Measurements from ENCODE around the gene XPNPEP1. TPM values are rescaled to one million over a fixed set of nuclear protein-coding genes. Genes with fewer than 3 reads are reported as not detected.

Gene XPNPEP1
- total RNA-seq, 1 donor from 2014 or later: 35.7 TPM

DNA sequence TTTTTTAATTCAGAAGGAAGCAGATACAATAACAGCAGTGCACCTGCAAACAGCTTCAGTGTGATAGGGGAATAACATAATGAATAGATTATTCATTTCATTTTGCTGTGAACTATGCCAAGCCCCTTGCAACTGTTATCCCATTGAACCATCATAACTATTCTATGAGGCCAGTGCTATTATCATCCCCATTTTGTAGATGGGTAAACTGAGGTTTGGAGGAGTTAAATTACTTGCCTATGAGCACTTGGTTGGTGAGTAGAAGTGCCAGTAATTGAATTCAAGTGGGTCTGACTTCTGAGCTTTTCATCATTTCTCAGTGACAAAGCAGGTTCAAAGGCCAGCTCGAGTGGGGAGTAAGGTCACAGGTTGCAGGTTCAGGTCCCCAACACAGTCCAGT is 16.8 kb upstream of the XPNPEP1 start:
- TF ChIP-seq, protein P1, sequence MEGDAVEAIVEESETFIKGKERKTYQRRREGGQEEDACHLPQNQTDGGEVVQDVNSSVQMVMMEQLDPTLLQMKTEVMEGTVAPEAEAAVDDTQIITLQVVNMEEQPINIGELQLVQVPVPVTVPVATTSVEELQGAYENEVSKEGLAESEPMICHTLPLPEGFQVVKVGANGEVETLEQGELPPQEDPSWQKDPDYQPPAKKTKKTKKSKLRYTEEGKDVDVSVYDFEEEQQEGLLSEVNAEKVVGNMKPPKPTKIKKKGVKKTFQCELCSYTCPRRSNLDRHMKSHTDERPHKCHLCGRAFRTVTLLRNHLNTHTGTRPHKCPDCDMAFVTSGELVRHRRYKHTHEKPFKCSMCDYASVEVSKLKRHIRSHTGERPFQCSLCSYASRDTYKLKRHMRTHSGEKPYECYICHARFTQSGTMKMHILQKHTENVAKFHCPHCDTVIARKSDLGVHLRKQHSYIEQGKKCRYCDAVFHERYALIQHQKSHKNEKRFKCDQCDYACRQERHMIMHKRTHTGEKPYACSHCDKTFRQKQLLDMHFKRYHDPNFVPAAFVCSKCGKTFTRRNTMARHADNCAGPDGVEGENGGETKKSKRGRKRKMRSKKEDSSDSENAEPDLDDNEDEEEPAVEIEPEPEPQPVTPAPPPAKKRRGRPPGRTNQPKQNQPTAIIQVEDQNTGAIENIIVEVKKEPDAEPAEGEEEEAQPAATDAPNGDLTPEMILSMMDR (IDR thresholded peaks at IDR 0.05; ENCODE audit: borderline replicate concordance): no peak
- DNase-seq: no peak
- no peak overlapping the region for H3K27ac ChIP-seq (replicated peaks)
- H3K4me1 ChIP-seq: peaks cover 10% of the 10 kb centered on the region
- intact Hi-C loops (cut with micrococcal nuclease): no loop called here
- no peaks in the 10 kb centered on the region for H3K27me3 ChIP-seq (ENCODE audit: low read depth)
- H3K4me3 ChIP-seq: no peak overlapping the region
- no peaks in the 10 kb centered on the region for H3K36me3 ChIP-seq
- no peaks in the 10 kb centered on the region for H3K9me3 ChIP-seq (replicated peaks)

DNA sequence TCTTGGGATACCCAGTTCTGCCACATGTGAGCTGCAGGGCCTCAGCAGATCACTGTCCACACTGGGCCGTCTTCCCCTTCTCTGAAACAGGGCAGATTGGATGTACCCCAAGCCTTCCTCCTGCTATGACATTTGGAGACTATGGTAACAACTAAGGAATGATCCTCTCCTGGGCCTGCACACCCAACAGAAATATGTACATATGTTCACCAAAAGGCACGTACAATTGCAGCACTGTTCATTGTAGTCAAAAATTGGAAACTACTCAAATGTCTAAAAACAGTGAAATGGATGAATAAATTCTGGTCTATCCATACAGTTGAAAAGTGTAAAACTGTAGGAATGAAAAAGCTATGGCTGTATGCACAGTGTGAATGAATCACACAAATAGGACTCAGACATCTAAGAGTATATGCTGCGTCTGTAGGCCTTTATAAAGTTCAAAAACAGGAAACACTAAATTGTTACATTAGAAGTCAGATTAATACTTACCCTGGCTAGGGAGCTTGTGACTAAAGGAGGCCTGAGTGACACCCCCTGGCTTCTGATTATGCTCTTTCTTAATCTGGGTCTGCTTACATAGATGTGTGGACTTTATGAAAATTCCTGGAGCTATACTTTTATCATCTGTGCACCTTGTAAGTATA is 16.1 kb upstream of the XPNPEP1 start:
- Histone ChIP-seq H3K27me3 (ENCODE audit: low read depth) (no peaks in the 10 kb centered on the region), H3K4me1 (peaks cover 16% of the 10 kb centered on the region), H3K27ac (replicated peaks) (no peak overlapping the region), H3K9me3 (replicated peaks) (no peaks in the 10 kb centered on the region), H3K36me3 (no peaks in the 10 kb centered on the region), H3K4me3 (no peak overlapping the region)
- intact Hi-C loops (cut with micrococcal nuclease): no loop called here
- no peak for DNase-seq
- TF ChIP-seq, protein P1 (IDR thresholded peaks at IDR 0.05; ENCODE audit: borderline replicate concordance): no peak

DNA sequence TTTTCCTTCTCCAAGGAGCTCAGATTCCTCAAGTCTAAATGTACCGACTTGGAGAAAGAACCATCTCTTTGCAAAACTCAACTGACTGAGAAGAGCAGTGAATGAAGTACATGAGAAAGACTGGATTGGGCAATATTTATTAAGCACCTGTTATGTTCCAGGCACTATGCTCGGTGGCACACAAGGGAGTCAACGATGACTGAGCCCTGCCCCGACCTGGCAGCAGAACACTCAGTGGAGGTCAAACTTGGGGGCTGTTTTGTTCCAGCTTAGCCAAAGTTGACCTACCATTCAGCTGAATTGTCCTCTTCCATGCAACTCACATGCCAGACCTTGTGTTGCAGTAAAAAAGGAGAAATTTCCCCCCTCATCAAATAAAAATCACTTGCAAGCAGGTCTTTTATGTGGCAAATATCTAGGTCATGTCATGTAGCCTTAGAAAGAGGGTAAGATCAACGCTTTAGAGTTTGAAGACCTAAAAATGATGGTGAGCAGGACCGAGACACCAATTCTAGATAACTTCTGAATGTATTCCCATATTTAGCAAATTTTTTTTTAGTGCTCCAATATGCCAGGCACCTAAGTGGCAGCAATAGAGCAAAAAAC is 14.3 kb upstream of the XPNPEP1 start:
- intact Hi-C loops (cut with micrococcal nuclease): no loop called here
- Histone ChIP-seq H3K27me3 (ENCODE audit: low read depth) (no peaks in the 10 kb centered on the region), H3K27ac (replicated peaks) (no peak overlapping the region), H3K4me1 (peaks cover 26% of the 10 kb centered on the region), H3K36me3 (no peaks in the 10 kb centered on the region), H3K4me3 (no peak overlapping the region), H3K9me3 (replicated peaks) (no peaks in the 10 kb centered on the region)
- TF ChIP-seq, protein P1 (IDR thresholded peaks at IDR 0.05; ENCODE audit: borderline replicate concordance): no peak
- DNase-seq: no peak

DNA sequence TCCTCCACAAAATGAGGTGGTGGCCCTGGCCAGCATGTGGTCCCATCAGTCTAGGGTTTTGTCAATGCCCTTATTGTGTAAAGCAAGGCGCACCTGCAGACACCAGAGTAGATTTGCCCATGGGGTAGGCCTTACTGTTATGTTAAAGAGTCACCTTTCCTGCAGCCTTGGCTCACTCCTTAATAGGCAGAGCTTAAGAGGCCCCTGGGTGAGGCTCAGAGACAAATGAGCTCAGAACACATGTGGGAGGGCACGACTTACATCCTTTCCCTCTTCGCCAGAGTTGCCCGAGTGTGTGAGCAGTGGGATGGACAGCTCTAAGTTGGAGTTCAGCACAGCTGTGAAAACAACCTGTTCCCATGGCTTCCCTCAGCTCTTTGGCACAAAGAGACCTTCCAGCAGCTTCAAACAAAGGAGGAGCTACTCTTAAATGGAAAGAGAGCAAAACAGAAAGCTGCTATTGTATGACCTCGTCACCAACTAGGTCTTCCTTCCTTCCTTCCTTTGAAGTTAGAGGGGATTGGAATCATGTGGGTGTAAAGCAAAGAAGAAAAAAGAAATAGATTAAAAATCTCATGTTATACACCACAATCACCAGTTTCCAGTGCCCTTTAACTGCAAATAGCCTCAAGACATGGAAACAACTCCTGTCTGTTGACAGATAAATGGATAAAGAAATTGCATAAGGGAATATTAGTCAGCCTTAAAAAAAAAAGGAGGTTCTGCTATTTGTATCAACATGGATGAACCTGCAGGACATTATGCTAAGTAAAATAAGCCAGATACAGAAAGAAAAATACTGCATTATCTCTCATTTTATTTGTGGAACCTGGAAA is 11.9 kb upstream of the XPNPEP1 start:
- no peaks in the 10 kb centered on the region for H3K36me3 ChIP-seq

DNA sequence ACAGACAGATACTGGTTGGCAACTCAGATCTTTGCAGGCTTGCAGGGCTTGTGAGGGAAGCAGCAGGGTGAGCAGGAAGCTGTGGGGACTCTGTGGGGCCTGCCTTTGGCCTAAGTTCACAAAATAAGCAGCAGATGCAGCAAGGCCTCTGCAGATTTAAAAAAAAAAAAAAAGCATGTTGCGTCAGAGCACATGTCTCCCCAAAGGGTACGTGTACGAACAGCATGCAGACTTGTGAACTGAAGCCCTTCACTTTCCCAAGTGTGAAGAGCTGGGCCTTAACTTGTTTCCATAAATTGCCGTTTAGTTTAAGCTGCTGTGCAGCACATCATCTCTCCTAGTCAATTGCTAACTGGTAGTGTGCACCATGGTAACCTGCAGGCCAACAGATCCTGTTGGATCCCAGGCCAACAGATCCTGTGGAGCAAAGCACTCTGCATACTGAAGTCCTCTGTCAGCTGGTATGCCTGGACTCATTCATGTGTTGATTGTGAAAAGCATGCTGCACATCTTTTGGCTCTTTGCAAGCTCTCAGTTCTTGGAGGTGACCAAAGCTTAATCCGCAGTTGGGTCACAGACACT is 10.8 kb upstream of the XPNPEP1 start:
- H3K4me1 ChIP-seq: peaks cover 26% of the 10 kb centered on the region
- no peaks in the 10 kb centered on the region for H3K27me3 ChIP-seq (ENCODE audit: low read depth)
- TF ChIP-seq, protein P1 (IDR thresholded peaks at IDR 0.05; ENCODE audit: borderline replicate concordance): no peak
- no peaks in the 10 kb centered on the region for H3K36me3 ChIP-seq
- no peak overlapping the region for H3K4me3 ChIP-seq
- DNase-seq: no peak
- peak overlapping the region; percentile 66 for H3K27ac ChIP-seq (replicated peaks)
- intact Hi-C loops (cut with micrococcal nuclease): no loop called here
- no peaks in the 10 kb centered on the region for H3K9me3 ChIP-seq (replicated peaks)

More for the DNA sequence above, 11.9 kb upstream of the XPNPEP1 start:
- TF ChIP-seq, protein P1 (IDR thresholded peaks at IDR 0.05; ENCODE audit: borderline replicate concordance): no peak
- H3K27me3 ChIP-seq (ENCODE audit: low read depth): no peaks in the 10 kb centered on the region
- H3K4me1 ChIP-seq: peaks cover 26% of the 10 kb centered on the region
- peak overlapping the region; percentile 66 for H3K27ac ChIP-seq (replicated peaks)
- intact Hi-C loops (cut with micrococcal nuclease): no loop called here
- peak overlapping the region; percentile 6 for H3K4me3 ChIP-seq
- no peak for DNase-seq
- H3K9me3 ChIP-seq (replicated peaks): no peaks in the 10 kb centered on the region
